ENCODE measurements around the gene KRT84. TPM values are rescaled to one million over a fixed set of nuclear protein-coding genes. Genes with fewer than 3 reads are reported as not detected.

The KRT84 gene
- total and polyA plus RNA-seq, 4 donors, result not detected

GRCh38 chr12:52355176-52355575, 30.3 kb downstream of the KRT84 start:
- no peak overlapping the region for H3K27ac ChIP-seq (ENCODE audit: low read depth in 1 of 2, low read length in 1 of 2)
- no peaks in the 10 kb centered on the region for H3K9me3 ChIP-seq (ENCODE audit: control insufficient read depth in 4 of 4, insufficient read depth in 3 of 4, low read length in 3 of 4)
- WGBS, 2 donors, result 91 to 94% methylated on average over 8 of the region's 8 CpGs
- peaks cover 0 to 16% (median 3%) of the 10 kb centered on the region in 5 donors for H3K4me1 ChIP-seq (ENCODE audit: control insufficient read depth in 5 of 5, insufficient read depth in 5 of 5, low read length in 5 of 5)
- H3K27me3 ChIP-seq (ENCODE audit: control insufficient read depth in 3 of 3, insufficient read depth in 3 of 3, low read length in 2 of 3), result peaks cover 0 to 2% (median 0%) of the 10 kb centered on the region in 3 donors
- no peak for DNase-seq
- H3K36me3 ChIP-seq (ENCODE audit: control insufficient read depth in 4 of 4, insufficient read depth in 4 of 4, low read length in 4 of 4), result no peaks in the 10 kb centered on the region
- H3K9ac ChIP-seq (ENCODE audit: insufficient read depth in 1 of 2, low read length in 2 of 2), result no peak overlapping the region
- no peak for ATAC-seq (ENCODE audit: insufficient read depth, low FRiP score)
- no peak overlapping the region for H3K4me3 ChIP-seq
- no peak for TF ChIP-seq CTCF (IDR thresholded peaks at IDR 0.05; ENCODE audit: control extremely low read depth, extremely low read depth)

DNA sequence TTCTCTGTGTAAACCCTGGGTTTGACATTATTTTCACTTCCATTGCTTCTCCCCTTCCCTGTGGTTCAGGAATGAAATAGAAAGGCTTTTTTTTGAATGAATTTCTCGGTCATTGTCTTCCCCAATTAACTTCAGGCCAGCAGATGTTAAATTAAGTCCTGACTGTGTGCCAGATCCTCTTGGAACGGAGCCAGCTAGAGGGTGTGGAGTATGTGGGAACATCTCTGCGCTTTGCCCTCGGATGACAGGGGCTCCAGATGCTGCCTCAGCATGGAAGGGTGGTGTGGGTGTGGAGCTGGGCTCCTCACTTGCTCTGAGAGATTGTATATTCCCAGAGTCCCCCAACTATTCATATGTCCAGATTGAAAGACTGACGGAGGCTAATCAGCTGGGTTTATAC, 31.3 kb downstream of the KRT84 start:
- Histone ChIP-seq H3K27ac (ENCODE audit: low read depth in 1 of 2, low read length in 1 of 2) (no peak overlapping the region), H3K4me3 (no peak overlapping the region), H3K9me3 (ENCODE audit: control insufficient read depth in 4 of 4, insufficient read depth in 3 of 4, low read length in 3 of 4) (peaks cover 0 to 2% (median 0%) of the 10 kb centered on the region in 4 donors), H3K4me1 (ENCODE audit: control insufficient read depth in 5 of 5, insufficient read depth in 5 of 5, low read length in 5 of 5) (peaks cover 0 to 8% (median 0%) of the 10 kb centered on the region in 5 donors), H3K36me3 (ENCODE audit: control insufficient read depth in 4 of 4, insufficient read depth in 4 of 4, low read length in 4 of 4) (no peaks in the 10 kb centered on the region), H3K27me3 (ENCODE audit: control insufficient read depth in 3 of 3, insufficient read depth in 3 of 3, low read length in 2 of 3) (peaks cover 0 to 2% (median 0%) of the 10 kb centered on the region in 3 donors), H3K9ac (ENCODE audit: insufficient read depth in 1 of 2, low read length in 2 of 2) (no peak overlapping the region)
- WGBS, 2 donors, result 37 to 57% methylated on average over 5 of the region's 5 CpGs
- DNase-seq (peak in 1 of 3 donors; percentile 22), ATAC-seq (ENCODE audit: insufficient read depth, low FRiP score) (no peak)
- TF ChIP-seq CTCF (IDR thresholded peaks at IDR 0.05; ENCODE audit: control extremely low read depth, extremely low read depth), result no peak

- Histone ChIP-seq H3K9ac (ENCODE audit: insufficient read depth in 1 of 2, low read length in 2 of 2) (no peak overlapping the region), H3K9me3 (ENCODE audit: control insufficient read depth in 4 of 4, insufficient read depth in 3 of 4, low read length in 3 of 4) (peaks cover 0 to 2% (median 0%) of the 10 kb centered on the region in 4 donors), H3K4me1 (ENCODE audit: control insufficient read depth in 5 of 5, insufficient read depth in 5 of 5, low read length in 5 of 5) (peaks cover 0 to 8% (median 0%) of the 10 kb centered on the region in 5 donors), H3K4me3 (no peak overlapping the region), H3K27me3 (ENCODE audit: control insufficient read depth in 3 of 3, insufficient read depth in 3 of 3, low read length in 2 of 3) (peaks cover 0 to 2% (median 0%) of the 10 kb centered on the region in 3 donors), H3K27ac (ENCODE audit: low read depth in 1 of 2, low read length in 1 of 2) (no peak overlapping the region), H3K36me3 (ENCODE audit: control insufficient read depth in 4 of 4, insufficient read depth in 4 of 4, low read length in 4 of 4) (no peaks in the 10 kb centered on the region)
- DNase-seq, result no peak
- TF ChIP-seq CTCF (IDR thresholded peaks at IDR 0.05; ENCODE audit: control extremely low read depth, extremely low read depth), result no peak
- no peak for ATAC-seq (ENCODE audit: insufficient read depth, low FRiP score)
- WGBS, 2 donors, result 65 to 70% methylated on average over 3 of the region's 3 CpGs
These were observed 31.7 kb downstream of the KRT84 start for GRCh38 chr12:52353766-52354165.

GRCh38 chr12:52352951-52353350, 32.5 kb downstream of the KRT84 start:
- TF ChIP-seq CTCF (IDR thresholded peaks at IDR 0.05; ENCODE audit: control extremely low read depth, extremely low read depth), result no peak
- Histone ChIP-seq H3K9me3 (ENCODE audit: control insufficient read depth in 4 of 4, insufficient read depth in 3 of 4, low read length in 3 of 4) (peaks cover 0 to 2% (median 0%) of the 10 kb centered on the region in 4 donors), H3K27me3 (ENCODE audit: control insufficient read depth in 3 of 3, insufficient read depth in 3 of 3, low read length in 2 of 3) (peaks cover 0 to 2% (median 0%) of the 10 kb centered on the region in 3 donors), H3K27ac (ENCODE audit: low read depth in 1 of 2, low read length in 1 of 2) (no peak overlapping the region), H3K4me1 (ENCODE audit: control insufficient read depth in 5 of 5, insufficient read depth in 5 of 5, low read length in 5 of 5) (peaks cover 0 to 8% (median 0%) of the 10 kb centered on the region in 5 donors), H3K36me3 (ENCODE audit: control insufficient read depth in 4 of 4, insufficient read depth in 4 of 4, low read length in 4 of 4) (no peaks in the 10 kb centered on the region), H3K9ac (ENCODE audit: insufficient read depth in 1 of 2, low read length in 2 of 2) (no peak overlapping the region), H3K4me3 (no peak overlapping the region)
- ATAC-seq (ENCODE audit: insufficient read depth, low FRiP score) (no peak), DNase-seq (no peak)
- 92 to 100% methylated on average over 2 of the region's 2 CpGs for WGBS, 2 donors
